Colonic mucosa (tissue), 4 donors: ENCODE results near the gene HAO2. TPM values are rescaled to one million over a fixed set of nuclear protein-coding genes. Genes with fewer than 3 reads are reported as not detected.

Experiments used
- DNase-seq: peaks from one replicate; pipeline ENCODE4 v3.0.0-alpha.2; 2020
- H3K27ac ChIP-seq: fragments of 200-600 bp; one replicate; pipeline ENCODE4 v1.8.0; 2021
- H3K27me3 ChIP-seq: fragments of 200-600 bp; one replicate; pipeline ENCODE4 v1.8.0; 2021
- H3K36me3 ChIP-seq: fragments of 200-600 bp; one replicate; pipeline ENCODE4 v1.8.0; 2021
- H3K4me1 ChIP-seq: fragments of 200-600 bp; one replicate; pipeline ENCODE4 v1.8.0; 2021; ENCODE audit warnings: mild to moderate bottlenecking
- H3K4me3 ChIP-seq: fragments of 200-600 bp; one replicate; pipeline ENCODE4 v1.8.0; 2021
- H3K9ac ChIP-seq, 2 donors: one replicate each; pipeline ENCODE4 v1.7.0; 2013; ENCODE audit warnings: control low read depth in 2 of 2, low read depth in 2 of 2, low read length in 2 of 2
- H3K9me3 ChIP-seq: fragments of 200-600 bp; one replicate; pipeline ENCODE4 v1.8.0; 2021
- CTCF ChIP-seq: fragments of 200-600 bp; IDR thresholded peaks from one replicate; pipeline ENCODE4 v1.8.0; 2022; ENCODE audit warnings: antibody characterized with exemption, mild to moderate bottlenecking
- intact Hi-C: fragments of 100-400 bp; cut with DNase I; formaldehyde crosslinking; loops from one replicate; pipeline ENCODE4 v1.14.1; 2022
- total RNA-seq, 2 donors: library from RNA; stranded (reverse); fragmentation: NEBNext Ultra II Directional in 1 of 2; extraction: Animal tissue kit (Norgen Biotek cat#: 25700) in 1 of 2; gene quantifications; one replicate each; pipeline ENCODE4 v1.2.1, GENCODE V29; 2021
- donor health status: healthy.
- donor health status: DM: no; HTN: no; CAD: no.
- donor health status: DM: no; HTN: no; CAD: no.

Gene HAO2
- total RNA-seq, 2 donors from 2014 or later, result not detected

- intact Hi-C loops, result no loop called here
- H3K36me3 ChIP-seq, result no peaks in the 10 kb centered on the region
Observed at GRCh38 chr1:119435052-119435451, 66.5 kb downstream of the HAO2 start.

GRCh38 chr1:119438761-119439160, 70.2 kb downstream of the HAO2 start:
- intact Hi-C loops, result no loop called here
- Histone ChIP-seq H3K9ac (no peak overlapping the region), H3K36me3 (no peaks in the 10 kb centered on the region), H3K27ac (no peak overlapping the region), H3K4me3 (no peak overlapping the region), H3K4me1 (no peaks in the 10 kb centered on the region), H3K27me3 (no peaks in the 10 kb centered on the region), H3K9me3 (no peaks in the 10 kb centered on the region)
- DNase-seq, result no peak
- TF ChIP-seq CTCF, result no peak

More at GRCh38 chr1:119435052-119435451, 66.5 kb downstream of the HAO2 start:
- Histone ChIP-seq H3K4me1 (no peaks in the 10 kb centered on the region), H3K27me3 (no peaks in the 10 kb centered on the region), H3K9ac (no peak overlapping the region), H3K9me3 (no peaks in the 10 kb centered on the region), H3K4me3 (no peak overlapping the region), H3K27ac (no peak overlapping the region)
- no peak for DNase-seq
- TF ChIP-seq CTCF, result no peak

- intact Hi-C loops, result no loop called here
- Histone ChIP-seq H3K4me1 (no peaks in the 10 kb centered on the region), H3K27ac (no peak overlapping the region), H3K36me3 (no peaks in the 10 kb centered on the region), H3K4me3 (no peak overlapping the region), H3K9ac (no peak overlapping the region), H3K27me3 (no peaks in the 10 kb centered on the region), H3K9me3 (no peaks in the 10 kb centered on the region)
- DNase-seq, result no peak
- TF ChIP-seq CTCF, result no peak
Observed at GRCh38 chr1:119440721-119441307, 72.2 kb downstream of the HAO2 start.

GRCh38 chr1:119442756-119443155, 74.2 kb downstream of the HAO2 start:
- Histone ChIP-seq H3K4me1 (no peaks in the 10 kb centered on the region), H3K4me3 (no peak overlapping the region), H3K27ac (no peak overlapping the region), H3K9ac (no peak overlapping the region), H3K36me3 (no peaks in the 10 kb centered on the region), H3K9me3 (no peaks in the 10 kb centered on the region), H3K27me3 (no peaks in the 10 kb centered on the region)
- TF ChIP-seq CTCF, result no peak
- intact Hi-C loops, result no loop called here
- no peak for DNase-seq

Other genes with a start within 250 kb of the HAO2 start
- gene WARS2, start 228.1 kb upstream of the HAO2 start, total RNA-seq, result 10 to 100 TPM; 18.1 to 18.2 TPM
- gene HSD3B2, start 46.4 kb downstream of the HAO2 start, total RNA-seq, result 10 to 100 TPM in 1 of 2 donors, 1 to 10 TPM in 1; 2.2 to 27.2 TPM
- under 1 TPM in 1 of 2 donors, not detected in 1; 0.72 TPM for gene HSD3B1, start 138.4 kb downstream of the HAO2 start, total RNA-seq